Measurements from ENCODE around the gene PLXNA2. TPM values are rescaled to one million over a fixed set of nuclear protein-coding genes. Genes with fewer than 3 reads are reported as not detected.

Gene PLXNA2
- total and polyA plus RNA-seq, 8 donors: 48.7 to 137 (median 72.9) TPM

DNA sequence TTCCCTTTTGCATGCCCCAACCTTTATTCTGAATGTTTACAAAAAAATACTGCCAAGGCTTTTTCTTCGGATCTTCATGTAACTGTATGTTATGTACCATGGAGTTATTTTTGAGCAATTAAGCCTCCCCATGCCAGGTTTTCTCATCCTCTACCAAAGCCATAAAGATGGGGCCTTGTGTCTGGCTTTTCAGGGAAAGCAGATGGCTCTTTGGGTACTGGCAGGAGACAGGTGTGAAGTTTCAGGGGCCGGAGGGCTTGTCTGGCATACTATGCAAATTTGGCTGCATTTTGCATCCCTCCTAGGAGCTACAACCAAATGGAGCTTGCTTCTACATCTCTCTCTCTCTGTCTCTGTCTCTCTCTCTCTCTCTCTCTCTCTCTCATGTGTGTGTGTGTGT lies 28.1 kb upstream of the PLXNA2 start:
- FAIRE-seq: no peak
- Histone ChIP-seq H3K36me3 (no peaks in the 10 kb centered on the region), H3K27ac (no peak overlapping the region), H3K27me3 (peaks cover 0 to 14% (median 4%) of the 10 kb centered on the region in 4 donors), H3K9me3 (no peaks in the 10 kb centered on the region), H3K4me3 (no peak overlapping the region), H3K4me1 (no peaks in the 10 kb centered on the region)
- intact Hi-C loops (cut with DNase I): no loop called here
- TF ChIP-seq, protein P1, sequence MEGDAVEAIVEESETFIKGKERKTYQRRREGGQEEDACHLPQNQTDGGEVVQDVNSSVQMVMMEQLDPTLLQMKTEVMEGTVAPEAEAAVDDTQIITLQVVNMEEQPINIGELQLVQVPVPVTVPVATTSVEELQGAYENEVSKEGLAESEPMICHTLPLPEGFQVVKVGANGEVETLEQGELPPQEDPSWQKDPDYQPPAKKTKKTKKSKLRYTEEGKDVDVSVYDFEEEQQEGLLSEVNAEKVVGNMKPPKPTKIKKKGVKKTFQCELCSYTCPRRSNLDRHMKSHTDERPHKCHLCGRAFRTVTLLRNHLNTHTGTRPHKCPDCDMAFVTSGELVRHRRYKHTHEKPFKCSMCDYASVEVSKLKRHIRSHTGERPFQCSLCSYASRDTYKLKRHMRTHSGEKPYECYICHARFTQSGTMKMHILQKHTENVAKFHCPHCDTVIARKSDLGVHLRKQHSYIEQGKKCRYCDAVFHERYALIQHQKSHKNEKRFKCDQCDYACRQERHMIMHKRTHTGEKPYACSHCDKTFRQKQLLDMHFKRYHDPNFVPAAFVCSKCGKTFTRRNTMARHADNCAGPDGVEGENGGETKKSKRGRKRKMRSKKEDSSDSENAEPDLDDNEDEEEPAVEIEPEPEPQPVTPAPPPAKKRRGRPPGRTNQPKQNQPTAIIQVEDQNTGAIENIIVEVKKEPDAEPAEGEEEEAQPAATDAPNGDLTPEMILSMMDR (IDR thresholded peaks at IDR 0.05): no peak
- no peak for DNase-seq
- 66 to 87% methylated on average over 2 of the region's 2 CpGs for WGBS, 2 donors
- ATAC-seq: no peak

DNA sequence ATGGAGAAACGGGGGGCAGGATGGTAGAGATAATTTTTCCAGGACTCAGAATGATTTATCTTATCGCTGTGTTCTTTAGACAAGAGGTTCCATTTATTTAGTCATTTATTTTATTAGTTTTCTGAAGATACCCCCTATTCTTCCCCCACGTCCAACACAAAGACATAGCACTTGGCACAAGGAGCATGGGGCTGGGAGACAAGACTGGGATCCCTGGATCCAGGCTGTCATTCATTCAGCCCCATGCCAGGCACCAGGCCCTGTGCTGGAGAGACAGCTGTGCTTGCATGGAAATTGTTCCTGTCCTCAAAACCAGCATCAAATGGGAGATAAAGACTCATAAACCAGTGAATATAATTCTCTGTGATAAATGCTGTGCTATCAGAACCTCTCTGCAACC lies 27.1 kb upstream of the PLXNA2 start:
- intact Hi-C loops (cut with DNase I): no loop called here

DNA sequence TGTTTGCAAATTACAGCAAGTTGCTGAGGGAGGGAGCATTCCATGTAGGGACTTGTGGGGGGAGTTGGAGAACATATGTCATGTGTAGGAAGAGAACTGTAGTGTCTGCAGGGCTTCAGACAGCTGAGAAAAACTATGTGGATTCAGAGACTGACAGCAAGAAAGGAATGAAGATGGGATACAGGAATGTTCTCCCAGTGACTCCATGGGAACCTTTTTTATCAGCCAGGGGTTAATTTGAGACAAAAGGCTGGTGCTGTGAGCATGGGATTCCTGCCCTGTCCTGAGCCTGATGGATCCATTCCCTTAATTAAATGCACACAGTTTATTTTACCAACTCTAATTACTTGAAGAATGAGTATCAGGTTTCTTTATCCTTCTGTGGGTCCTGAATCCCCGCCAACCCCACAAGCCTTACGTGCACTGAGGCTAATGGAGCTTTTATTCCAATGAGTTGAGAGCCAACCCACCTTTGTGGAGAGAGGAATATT lies 26.5 kb upstream of the PLXNA2 start:
- ATAC-seq (no peak), FAIRE-seq (no peak), DNase-seq (no peak)
- no peaks in the 10 kb centered on the region for H3K9me3 ChIP-seq
- 62 to 63% methylated on average over 2 of the region's 2 CpGs for WGBS, 2 donors
- no peaks in the 10 kb centered on the region for H3K4me1 ChIP-seq
- H3K36me3 ChIP-seq: no peaks in the 10 kb centered on the region
- TF ChIP-seq, protein P1 (IDR thresholded peaks at IDR 0.05): no peak
- intact Hi-C loops (cut with DNase I): no loop called here
- H3K4me3 ChIP-seq: no peak overlapping the region
- peaks cover 0 to 12% (median 4%) of the 10 kb centered on the region in 4 donors for H3K27me3 ChIP-seq
- no peak overlapping the region for H3K27ac ChIP-seq

More for the DNA sequence above, 27.1 kb upstream of the PLXNA2 start:
- WGBS, 2 donors: 69 to 72% methylated on average over 3 of the region's 3 CpGs
- Histone ChIP-seq H3K27ac (no peak overlapping the region), H3K27me3 (peaks cover 0 to 14% (median 4%) of the 10 kb centered on the region in 4 donors), H3K9me3 (no peaks in the 10 kb centered on the region), H3K4me3 (no peak overlapping the region), H3K4me1 (no peaks in the 10 kb centered on the region), H3K36me3 (no peaks in the 10 kb centered on the region)
- FAIRE-seq (no peak), ATAC-seq (no peak), DNase-seq (no peak)
- TF ChIP-seq, protein P1 (IDR thresholded peaks at IDR 0.05): no peak

DNA sequence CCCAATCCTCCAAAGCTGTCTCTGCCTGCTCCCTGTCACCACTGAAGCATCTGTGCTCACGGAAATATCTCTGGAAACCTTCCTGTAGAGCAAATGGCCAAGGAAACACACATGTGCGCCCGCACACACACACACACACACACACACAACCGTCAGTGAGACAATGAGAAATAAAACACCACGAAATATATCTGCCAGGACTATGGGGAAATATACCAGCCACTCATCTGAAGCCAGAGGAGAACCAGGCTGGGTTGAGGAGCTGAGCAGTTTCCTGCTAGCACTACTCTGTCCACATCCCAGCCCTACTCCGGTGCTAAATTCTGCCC lies 25.1 kb upstream of the PLXNA2 start:
- H3K4me3 ChIP-seq: no peak overlapping the region
- ATAC-seq: no peak
- H3K4me1 ChIP-seq: peaks cover 0 to 9% (median 0%) of the 10 kb centered on the region in 3 donors
- no peak overlapping the region for H3K27ac ChIP-seq
- intact Hi-C loops (cut with DNase I): no loop called here
- no peak for DNase-seq
- WGBS, 2 donors: 51 to 75% methylated on average over 6 of the region's 6 CpGs
- FAIRE-seq: no peak
- no peaks in the 10 kb centered on the region for H3K36me3 ChIP-seq
- H3K9me3 ChIP-seq: no peaks in the 10 kb centered on the region
- H3K27me3 ChIP-seq: peaks cover 0 to 8% (median 2%) of the 10 kb centered on the region in 4 donors
- TF ChIP-seq, protein P1 (IDR thresholded peaks at IDR 0.05): no peak

DNA sequence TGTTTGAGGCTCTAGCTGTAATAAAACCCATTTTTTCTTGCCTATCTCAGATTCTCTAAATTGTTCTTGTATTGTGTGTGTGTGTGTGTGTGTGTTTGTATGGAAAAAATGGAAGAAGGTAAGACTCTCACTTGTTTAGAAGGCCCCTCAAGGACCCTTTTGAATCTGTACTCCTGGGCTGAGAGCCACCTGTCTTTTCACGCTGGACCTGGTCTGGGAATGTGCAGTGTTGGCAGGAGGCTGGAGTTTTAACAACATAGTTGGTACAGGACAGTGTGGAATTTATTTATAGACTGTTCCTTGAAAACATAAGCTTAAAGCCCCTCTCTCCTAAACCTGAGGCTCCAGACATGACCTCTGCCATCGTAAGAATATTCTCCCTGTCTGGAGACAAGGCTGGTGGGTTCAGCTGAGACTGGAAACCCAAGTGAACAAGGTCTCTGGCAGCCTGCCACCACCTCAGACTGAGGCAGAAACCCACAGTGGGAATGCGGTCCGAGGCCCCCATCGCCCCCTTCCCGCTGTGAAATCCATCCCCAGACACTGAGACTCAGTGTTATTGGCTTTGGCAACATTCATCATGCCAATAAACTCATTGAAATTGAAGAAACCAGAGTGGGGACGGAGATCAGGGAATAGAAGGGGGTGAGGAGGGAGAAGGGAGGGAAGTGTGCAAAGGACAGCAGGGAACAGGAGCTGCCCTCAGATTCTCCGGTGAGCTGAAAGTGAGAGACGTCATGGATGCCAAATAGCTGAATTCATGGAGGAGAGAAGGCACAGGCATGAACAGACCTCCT lies 24.6 kb upstream of the PLXNA2 start:
- H3K27ac ChIP-seq: no peak overlapping the region
- TF ChIP-seq, protein P1 (IDR thresholded peaks at IDR 0.05): no peak
- intact Hi-C loops (cut with DNase I): no loop called here

More for the DNA sequence above, 24.6 kb upstream of the PLXNA2 start:
- H3K9me3 ChIP-seq: no peaks in the 10 kb centered on the region
- no peaks in the 10 kb centered on the region for H3K36me3 ChIP-seq
- no peak for FAIRE-seq
- peak in 1 of 6 donors; percentile 30 for DNase-seq
- no peak for ATAC-seq
- peaks cover 0 to 8% (median 2%) of the 10 kb centered on the region in 4 donors for H3K27me3 ChIP-seq
- WGBS, 2 donors: 59 to 83% methylated on average over 9 of the region's 9 CpGs
- no peak overlapping the region for H3K4me3 ChIP-seq
- peaks cover 0 to 9% (median 0%) of the 10 kb centered on the region in 3 donors for H3K4me1 ChIP-seq

Data from pancreas (tissue), 10 donors.